Measurements from ENCODE around the gene NCKIPSD.

Gene NCKIPSD

GRCh38 chr3:48678056-48678455 lies 7.7 kb downstream of the NCKIPSD start:
- DNase-seq = no peak

GRCh38 chr3:48674505-48674904 lies 11.2 kb downstream of the NCKIPSD start:
- DNase-seq = no peak

GRCh38 chr3:48672522-48672921 lies 13.2 kb downstream of the NCKIPSD start:
- DNase-seq = no peak

DNA sequence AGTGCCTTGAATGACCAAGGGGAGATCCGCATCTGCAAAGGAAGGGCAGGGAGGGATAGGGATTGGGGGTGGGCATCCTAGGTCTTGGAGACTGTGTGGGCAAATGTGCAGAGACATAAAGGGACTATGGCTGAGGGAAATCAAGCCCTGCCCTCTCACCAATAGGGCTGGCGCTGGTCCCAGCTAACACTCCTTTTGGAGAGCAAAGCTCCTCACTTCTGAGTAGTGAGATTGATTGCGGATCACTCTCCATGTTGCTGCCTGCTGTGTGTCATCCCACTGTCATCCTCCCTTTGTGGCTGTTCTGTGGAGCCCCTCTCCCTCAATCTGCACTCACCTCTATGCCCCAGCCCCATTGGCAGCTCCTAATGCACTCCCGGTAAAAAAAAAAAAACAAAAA lies 20.8 kb downstream of the NCKIPSD start:
- no peak for DNase-seq

DNA sequence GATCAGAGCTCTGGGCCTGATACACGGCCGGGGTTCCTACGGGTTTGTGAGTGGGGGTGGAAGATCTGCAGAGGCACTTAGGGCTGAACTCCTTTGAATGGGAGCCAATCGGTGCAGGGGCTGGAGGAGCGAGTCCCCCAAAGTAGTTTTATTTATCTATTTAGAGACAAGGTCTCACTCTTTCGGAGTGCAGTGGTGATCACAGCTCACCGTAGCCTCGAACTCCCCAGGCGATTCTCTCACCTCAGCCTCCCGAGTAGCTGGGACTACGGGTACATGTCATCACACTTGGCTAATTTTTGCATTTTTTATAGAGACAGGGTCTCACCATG lies 21.4 kb downstream of the NCKIPSD start:
- DNase-seq = no peak

- peak; percentile 98 for DNase-seq
Measured at GRCh38 chr3:48663489-48664312, 22.0 kb downstream of the NCKIPSD start.

DNA sequence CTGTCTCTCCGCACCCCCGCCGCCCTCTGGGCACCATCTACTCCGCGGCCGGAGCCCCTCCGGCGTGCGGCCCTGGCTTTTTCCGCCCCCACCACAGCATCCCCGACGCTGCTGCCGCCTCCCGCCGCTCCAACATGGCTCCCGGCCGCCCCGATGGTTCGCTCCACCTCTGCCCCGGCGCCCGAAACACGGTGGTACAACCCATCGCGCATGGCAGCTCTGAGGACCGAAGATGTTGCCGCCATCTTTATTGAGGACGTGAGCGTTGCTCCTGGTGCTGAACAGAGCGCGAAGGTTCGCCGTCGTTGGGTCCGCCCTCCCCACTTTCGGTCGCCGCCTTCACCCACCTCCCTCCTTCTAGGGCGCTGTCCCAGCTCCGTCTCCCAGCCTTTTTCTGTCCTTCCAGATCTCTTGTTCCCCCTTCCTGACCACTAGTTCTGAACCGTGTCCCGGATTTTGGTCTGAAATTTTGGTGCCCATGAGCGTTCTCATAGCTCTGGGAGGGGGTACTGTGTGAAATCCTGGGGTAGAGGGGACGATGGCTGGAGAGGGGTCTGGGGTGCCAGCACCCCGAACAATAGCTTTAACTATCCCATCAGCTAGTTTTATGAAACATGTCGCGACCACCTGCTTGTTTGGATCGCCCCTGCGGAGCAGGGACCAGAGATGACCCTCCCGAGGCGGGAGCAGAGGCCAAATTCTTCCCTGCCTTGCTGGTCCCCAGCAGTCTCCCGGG lies 22.8 kb downstream of the NCKIPSD start, which contains the start of gene CELSR3:
Gene CELSR3 (minus strand): TSS at position 134 of the 736 bp plus-strand sequence. CDS start 252 bp downstream, outside the sequence.
- peak; percentile 64 to 76 for DNase-seq

DNA sequence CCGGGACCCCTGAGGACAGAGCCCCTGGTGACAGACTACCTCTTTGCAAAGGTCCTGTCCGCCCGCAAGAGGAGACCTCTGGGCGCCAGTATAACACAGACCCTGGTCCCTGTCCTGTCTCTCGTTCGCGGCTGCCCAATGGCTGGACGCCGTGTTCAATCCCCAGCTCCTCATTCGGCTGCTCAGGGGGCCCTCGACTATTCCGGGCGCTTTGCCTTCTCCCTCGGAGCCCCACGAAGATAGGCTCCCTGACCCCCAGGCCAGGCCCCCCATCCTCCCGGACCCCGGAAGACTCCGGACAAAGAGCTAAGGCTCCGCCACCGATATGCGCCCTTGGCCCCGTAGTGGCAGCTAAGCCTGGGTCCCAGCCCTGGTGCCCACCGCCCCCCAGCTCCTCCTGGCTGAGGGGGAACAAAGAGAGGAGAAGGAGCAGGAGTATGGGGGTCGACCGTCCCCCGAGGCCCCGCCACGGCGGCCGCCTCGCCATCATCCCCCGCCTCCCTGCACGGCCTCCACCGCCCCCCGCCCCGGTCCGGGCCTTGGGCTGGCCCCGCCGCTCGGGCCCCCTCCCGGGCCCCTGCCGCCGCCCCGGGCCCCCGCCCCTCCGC lies 23.5 kb downstream of the NCKIPSD start:
- DNase-seq = no peak

GRCh38 chr3:48661501-48662144 lies 24.1 kb downstream of the NCKIPSD start:
- no peak for DNase-seq

DNA sequence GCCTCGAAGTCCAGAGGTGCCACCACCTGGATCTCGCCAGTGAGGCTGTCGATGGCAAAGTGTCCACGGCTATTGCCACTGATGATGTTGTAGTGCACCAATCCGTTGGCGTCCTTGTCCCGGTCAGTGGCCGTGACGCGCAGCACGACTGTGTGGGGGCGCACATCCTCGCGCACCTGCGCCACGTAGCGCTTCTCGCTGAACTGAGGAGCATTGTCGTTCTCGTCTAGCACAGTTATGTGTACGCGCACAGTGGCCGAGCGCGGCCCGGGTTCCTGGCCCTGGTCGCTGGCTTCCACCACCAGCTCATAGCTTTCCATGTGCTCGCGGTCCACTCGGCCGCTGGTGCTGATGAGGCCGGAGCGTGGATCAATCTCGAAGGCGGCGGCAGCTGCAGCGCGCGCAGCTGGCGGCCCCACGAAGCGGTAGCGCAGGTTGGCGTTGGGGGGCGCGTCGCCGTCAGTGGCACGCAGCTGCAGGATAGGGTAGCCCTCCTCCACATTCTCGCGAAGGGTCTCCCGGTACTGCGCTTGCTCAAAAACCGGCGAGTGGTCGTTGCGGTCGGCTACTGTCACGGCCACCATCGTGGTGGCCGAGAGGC lies 24.8 kb downstream of the NCKIPSD start:
- no peak for DNase-seq

GRCh38 chr3:48656841-48657281 lies 28.9 kb downstream of the NCKIPSD start:
- DNase-seq = no peak

GRCh38 chr3:48656061-48656840 lies 29.5 kb downstream of the NCKIPSD start:
- no peak for DNase-seq

DNA sequence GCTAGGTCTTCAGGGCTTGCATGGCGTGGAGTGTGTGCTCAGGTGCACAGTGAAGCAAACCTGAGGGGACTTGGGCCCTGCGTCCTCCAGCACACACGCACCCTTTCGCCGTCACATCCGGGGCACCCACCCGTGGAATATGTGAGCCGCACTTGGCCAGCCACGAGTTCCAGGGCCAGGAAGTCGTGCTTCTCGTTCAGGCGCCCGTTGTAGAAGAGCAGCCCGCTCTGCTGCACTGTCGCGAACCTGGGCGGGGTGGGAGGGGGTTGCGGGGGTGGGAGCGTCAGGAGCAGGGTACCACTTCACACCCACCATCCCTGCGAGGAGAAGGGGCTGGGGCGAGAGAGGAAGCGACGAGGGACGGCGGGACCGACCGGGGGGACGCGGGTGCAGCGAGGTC lies 30.1 kb downstream of the NCKIPSD start:
- DNase-seq = no peak

- no peak for DNase-seq
Measured at GRCh38 chr3:48655063-48655462, 30.7 kb downstream of the NCKIPSD start.

DNA sequence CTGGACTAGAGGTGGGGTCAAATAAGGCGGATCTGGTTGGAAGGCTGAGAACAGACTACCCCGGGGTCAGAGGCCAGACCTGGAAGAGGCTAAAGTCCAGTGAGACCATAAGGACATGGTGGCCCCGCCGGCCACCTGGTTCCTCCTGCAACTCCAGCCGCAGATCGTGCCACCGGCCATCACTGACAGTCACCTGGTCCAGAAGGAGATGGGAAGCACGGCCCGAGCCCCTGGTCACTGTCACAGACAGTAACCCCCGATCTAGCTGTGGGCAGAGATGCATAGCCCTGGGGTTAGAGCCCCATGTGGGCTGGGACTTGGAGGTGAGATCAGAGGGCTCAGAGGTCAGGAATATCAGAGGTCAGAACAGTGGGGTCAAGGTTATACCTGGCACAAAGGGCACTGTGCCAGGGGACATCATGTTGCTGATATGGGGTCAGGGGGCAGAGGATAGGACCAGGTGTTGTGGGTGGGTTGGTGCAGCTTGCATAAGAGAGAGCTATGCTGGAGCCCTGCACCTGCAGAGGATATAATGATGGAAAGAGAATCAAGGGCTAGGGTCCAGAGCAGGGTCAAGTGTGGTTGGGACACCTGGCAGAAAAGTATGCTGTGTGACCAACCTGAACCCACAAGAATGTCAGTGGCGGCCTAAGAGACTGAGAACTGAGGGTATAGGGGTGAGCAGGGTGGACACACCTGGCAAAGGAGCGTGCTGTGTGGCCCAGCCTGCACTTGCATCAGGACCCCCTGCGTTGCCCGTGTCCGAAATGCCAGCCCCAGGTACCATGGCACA lies 32.6 kb downstream of the NCKIPSD start:
- DNase-seq = no peak

- DNase-seq = no peak
Measured at GRCh38 chr3:48651771-48652170, 33.9 kb downstream of the NCKIPSD start.

GRCh38 chr3:48650723-48651122 lies 35.0 kb downstream of the NCKIPSD start:
- no peak for DNase-seq

GRCh38 chr3:48648188-48648850 lies 37.4 kb downstream of the NCKIPSD start:
- no peak for DNase-seq

DNA sequence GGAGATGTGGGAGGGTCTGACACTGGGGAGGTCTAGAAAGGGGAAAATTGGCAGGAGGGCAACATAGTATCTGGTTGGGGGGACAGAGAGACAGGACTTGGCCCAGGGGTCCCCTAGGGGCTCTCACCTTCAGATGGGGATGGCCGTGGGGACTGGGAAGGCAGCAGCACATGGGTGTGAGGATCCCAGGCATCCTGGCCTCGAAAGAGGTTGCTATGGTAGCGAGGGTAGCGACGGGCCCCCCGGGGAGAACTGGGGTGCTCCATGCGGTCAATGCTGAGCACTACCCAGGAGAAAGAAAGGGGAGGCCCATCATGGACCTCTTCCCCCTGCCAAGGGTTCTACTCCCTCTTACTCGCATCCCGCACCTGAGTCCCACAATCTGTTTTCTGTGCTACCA lies 38.0 kb downstream of the NCKIPSD start:
- no peak for DNase-seq

Data from SHP77 (cell line).